Natural killer cell (primary cell): ENCODE data around the gene RSPH1. TPM values are rescaled to one million over a fixed set of nuclear protein-coding genes. Genes with fewer than 3 reads are reported as not detected.

ENCODE experiments used
- ATAC-seq, 3 donors: fragments of 150-1000 bp in 2 of 3; fragments of 200-7000 bp in 1 of 3; cut with Tn5 transposase; 1 replicate in 1 of 3; 2 replicates in 2 of 3; pipeline ENCODE4 v1.10.0; 2021; ENCODE audit warnings: mild to moderate bottlenecking in 2 of 3, moderate library complexity in 2 of 3
- DNase-seq, 2 donors: peaks; one replicate each; pipeline versions ENCODE4 v3.0.0 to v3.0.0-alpha.2; 2013 to 2021; ENCODE audit warnings: mixed read lengths in 1 of 2
- H3K27ac ChIP-seq: one replicate; pipeline ENCODE4 v1.5.1; 2013; ENCODE audit warnings: mild to moderate bottlenecking, low read length
- H3K27me3 ChIP-seq: one replicate; pipeline ENCODE4 v1.6.1; 2013; ENCODE audit warnings: low read length; ENCODE audit not compliant: control insufficient read depth, insufficient read depth
- H3K36me3 ChIP-seq: one replicate; pipeline ENCODE4 v1.6.1; 2013; ENCODE audit warnings: low read length; ENCODE audit not compliant: control insufficient read depth, insufficient read depth
- H3K4me1 ChIP-seq: one replicate; pipeline ENCODE4 v1.6.1; 2013; ENCODE audit warnings: low read length; ENCODE audit not compliant: control insufficient read depth, insufficient read depth
- H3K4me3 ChIP-seq: one replicate; pipeline ENCODE4 v1.5.1; 2013; ENCODE audit warnings: low read length
- H3K9me3 ChIP-seq: one replicate; pipeline ENCODE4 v1.6.1; 2013; ENCODE audit warnings: low read length; ENCODE audit not compliant: control insufficient read depth, insufficient read depth
- H3K27ac Mint-ChIP-seq, 2 donors: one replicate each; pipeline ENCODE4 v1.8.0; 2022; ENCODE audit warnings: mild to moderate bottlenecking in 2 of 2, mixed read lengths in 2 of 2, moderate library complexity in 1 of 2
- H3K27me3 Mint-ChIP-seq, 2 donors: one replicate each; pipeline ENCODE4 v1.8.0; 2022; ENCODE audit warnings: low read depth in 2 of 2, mixed read lengths in 2 of 2
- H3K36me3 Mint-ChIP-seq: one replicate; pipeline ENCODE4 v1.8.0; 2022; ENCODE audit warnings: mixed read lengths
- H3K4me1 Mint-ChIP-seq, 2 donors: one replicate each; pipeline ENCODE4 v1.8.0; 2022; ENCODE audit warnings: mixed read lengths in 2 of 2
- H3K4me3 Mint-ChIP-seq: one replicate; pipeline ENCODE4 v1.8.0; 2022; ENCODE audit warnings: mild to moderate bottlenecking, moderate library complexity, mixed read lengths
- H3K9me3 Mint-ChIP-seq, 2 donors: one replicate each; pipeline ENCODE4 v1.8.0; 2022; ENCODE audit warnings: mixed read lengths in 2 of 2
- CTCF ChIP-seq: fragments of 200-600 bp; IDR thresholded peaks from one replicate; pipeline ENCODE4 v1.8.0; 2022; ENCODE audit warnings: antibody characterized with exemption
- WGBS: methylation state at CpG from one replicate; pipeline ENCODE4 v1.1.7; 2013; ENCODE audit warnings: missing lambda C conversion rate; ENCODE audit not compliant: insufficient coverage; 5-methylcytosine and 5-hydroxymethylcytosine counted together
- intact Hi-C: fragments of 100-400 bp; cut with micrococcal nuclease; formaldehyde crosslinking; loops from one replicate; pipeline ENCODE4 v1.14.2; 2022
- total RNA-seq, 4 donors: library from RNA; stranded (reverse); fragments of 120-200 nt in 1 of 4; gene quantifications; one replicate each; pipeline versions ENCODE4 v1.2.3 to v1.2.4, GENCODE V29; 2013 to 2022

The RSPH1 gene
- total RNA-seq, 3 donors from 2014 or later (not counting 1 experiment from before 2014, with no cell fraction given), result 0.16 TPM; not detected in 2

GRCh38 chr21:42515708-42516502 is 19.9 kb upstream of the RSPH1 start:
- Mint-ChIP-seq H3K36me3 (no peaks in the 10 kb centered on the region), H3K4me3 (peak overlapping the region; percentile 82), H3K27ac (peak overlapping the region; percentile 36 to 81), H3K4me1 (peaks cover 20 to 42% of the 10 kb centered on the region in 2 donors), H3K27me3 (no peaks in the 10 kb centered on the region), H3K9me3 (no peaks in the 10 kb centered on the region)
- H3K36me3 ChIP-seq, result peaks cover 31% of the 10 kb centered on the region
- ATAC-seq (no peak), DNase-seq (no peak)
- TF ChIP-seq CTCF, result no peak
- H3K4me3 ChIP-seq, result no peak overlapping the region
- intact Hi-C loops, result no loop called here
- H3K4me1 ChIP-seq, result peaks cover 13% of the 10 kb centered on the region
- WGBS, result 96% methylated on average over 12 of the region's 12 CpGs
- no peaks in the 10 kb centered on the region for H3K27me3 ChIP-seq
- H3K9me3 ChIP-seq, result no peaks in the 10 kb centered on the region
- no peak overlapping the region for H3K27ac ChIP-seq

- H3K27ac ChIP-seq, result peak overlapping the region; percentile 71
- Mint-ChIP-seq H3K36me3 (no peaks in the 10 kb centered on the region), H3K27ac (peak overlapping the region; percentile 36 to 81), H3K9me3 (no peaks in the 10 kb centered on the region), H3K4me1 (peaks cover 20 to 34% of the 10 kb centered on the region in 2 donors), H3K4me3 (peak overlapping the region; percentile 82), H3K27me3 (no peaks in the 10 kb centered on the region)
- no peak for TF ChIP-seq CTCF
- peaks cover 21% of the 10 kb centered on the region for H3K36me3 ChIP-seq
- H3K9me3 ChIP-seq, result no peaks in the 10 kb centered on the region
- 0% methylated on average over 4 of the region's 5 CpGs for WGBS
- DNase-seq, result peak in 1 of 2 donors; percentile 19
- no peaks in the 10 kb centered on the region for H3K27me3 ChIP-seq
- intact Hi-C loops, result loop anchor here (1.0 to 5.0 kb wide), 2 partner anchors 9 to 48 kb away; no protein-coding TSS in a partner anchor
- H3K4me1 ChIP-seq, result peaks cover 13% of the 10 kb centered on the region
- no peak for ATAC-seq
- H3K4me3 ChIP-seq, result peak overlapping the region; percentile 59
Measured at GRCh38 chr21:42514883-42515228, 18.8 kb upstream of the RSPH1 start.

GRCh38 chr21:42513985-42514882 is 18.2 kb upstream of the RSPH1 start:
- Mint-ChIP-seq H3K27ac (peak overlapping the region; percentile 36 to 81), H3K9me3 (no peaks in the 10 kb centered on the region), H3K4me3 (peak overlapping the region; percentile 82), H3K4me1 (peaks cover 20 to 31% of the 10 kb centered on the region in 2 donors), H3K36me3 (no peaks in the 10 kb centered on the region), H3K27me3 (no peaks in the 10 kb centered on the region)
- Histone ChIP-seq H3K9me3 (no peaks in the 10 kb centered on the region), H3K27ac (peak overlapping the region; percentile 71), H3K27me3 (no peaks in the 10 kb centered on the region), H3K36me3 (peaks cover 16% of the 10 kb centered on the region), H3K4me3 (peak overlapping the region; percentile 59), H3K4me1 (peaks cover 13% of the 10 kb centered on the region)
- DNase-seq (peak; percentile 61 to 79), ATAC-seq (peak; percentile 73 to 78 (median 75))
- intact Hi-C loops, result loop anchor here (1.0 to 5.0 kb wide), 2 partner anchors 10 to 47 kb away; no protein-coding TSS in a partner anchor
- under 1% methylated on average over 77 of the region's 77 CpGs for WGBS
- TF ChIP-seq CTCF, result no peak
